GM12864 (cell line): Measurements from ENCODE around the gene CACNA1G.

Experiments
- DNase-seq: peaks from one replicate; pipeline ENCODE4 v3.0.0-alpha.2; 2011; ENCODE audit warnings: low read depth
- H3K4me3 ChIP-seq: 2 replicates; pipeline ENCODE4 v1.5.1; 2011; ENCODE audit warnings: mild to moderate bottlenecking, low read depth, low read length, control low read depth
- TF ChIP-seq, protein P1 (sequence below): IDR thresholded peaks from 2 replicates; pipeline ENCODE4 v1.5.1; 2011; ENCODE audit warnings: low read depth, mild to moderate bottlenecking, moderate library complexity, low read length, control low read depth, inconsistent platforms; ENCODE audit errors: missing control alignments

CACNA1G gene

GRCh38 chr17:50624321-50624934 is 63.9 kb downstream of the CACNA1G start:
- TF ChIP-seq, protein P1, sequence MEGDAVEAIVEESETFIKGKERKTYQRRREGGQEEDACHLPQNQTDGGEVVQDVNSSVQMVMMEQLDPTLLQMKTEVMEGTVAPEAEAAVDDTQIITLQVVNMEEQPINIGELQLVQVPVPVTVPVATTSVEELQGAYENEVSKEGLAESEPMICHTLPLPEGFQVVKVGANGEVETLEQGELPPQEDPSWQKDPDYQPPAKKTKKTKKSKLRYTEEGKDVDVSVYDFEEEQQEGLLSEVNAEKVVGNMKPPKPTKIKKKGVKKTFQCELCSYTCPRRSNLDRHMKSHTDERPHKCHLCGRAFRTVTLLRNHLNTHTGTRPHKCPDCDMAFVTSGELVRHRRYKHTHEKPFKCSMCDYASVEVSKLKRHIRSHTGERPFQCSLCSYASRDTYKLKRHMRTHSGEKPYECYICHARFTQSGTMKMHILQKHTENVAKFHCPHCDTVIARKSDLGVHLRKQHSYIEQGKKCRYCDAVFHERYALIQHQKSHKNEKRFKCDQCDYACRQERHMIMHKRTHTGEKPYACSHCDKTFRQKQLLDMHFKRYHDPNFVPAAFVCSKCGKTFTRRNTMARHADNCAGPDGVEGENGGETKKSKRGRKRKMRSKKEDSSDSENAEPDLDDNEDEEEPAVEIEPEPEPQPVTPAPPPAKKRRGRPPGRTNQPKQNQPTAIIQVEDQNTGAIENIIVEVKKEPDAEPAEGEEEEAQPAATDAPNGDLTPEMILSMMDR, result no peak
- H3K4me3 ChIP-seq, result no peak overlapping the region
- DNase-seq, result no peak

GRCh38 chr17:50625032-50625871 is 64.7 kb downstream of the CACNA1G start:
- TF ChIP-seq, protein P1, result no peak
- DNase-seq, result no peak
- no peak overlapping the region for H3K4me3 ChIP-seq

DNA sequence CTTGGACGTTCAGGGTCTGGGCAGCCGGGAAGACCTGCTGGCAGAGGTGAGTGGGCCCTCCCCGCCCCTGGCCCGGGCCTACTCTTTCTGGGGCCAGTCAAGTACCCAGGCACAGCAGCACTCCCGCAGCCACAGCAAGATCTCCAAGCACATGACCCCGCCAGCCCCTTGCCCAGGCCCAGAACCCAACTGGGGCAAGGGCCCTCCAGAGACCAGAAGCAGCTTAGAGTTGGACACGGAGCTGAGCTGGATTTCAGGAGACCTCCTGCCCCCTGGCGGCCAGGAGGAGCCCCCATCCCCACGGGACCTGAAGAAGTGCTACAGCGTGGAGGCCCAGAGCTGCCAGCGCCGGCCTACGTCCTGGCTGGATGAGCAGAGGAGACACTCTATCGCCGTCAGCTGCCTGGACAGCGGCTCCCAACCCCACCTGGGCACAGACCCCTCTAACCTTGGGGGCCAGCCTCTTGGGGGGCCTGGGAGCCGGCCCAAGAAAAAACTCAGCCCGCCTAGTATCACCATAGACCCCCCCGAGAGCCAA is 65.6 kb downstream of the CACNA1G start:
- DNase-seq, result no peak
- no peak overlapping the region for H3K4me3 ChIP-seq
- TF ChIP-seq, protein P1, result peak; percentile 73

- no peak for DNase-seq
- TF ChIP-seq, protein P1, result no peak
- no peak overlapping the region for H3K4me3 ChIP-seq
Measured at GRCh38 chr17:50627036-50627781, 66.7 kb downstream of the CACNA1G start.

- no peak for DNase-seq
- H3K4me3 ChIP-seq, result no peak overlapping the region
- TF ChIP-seq, protein P1, result no peak
Measured at GRCh38 chr17:50627782-50628601, 67.5 kb downstream of the CACNA1G start.

- no peak for DNase-seq
- H3K4me3 ChIP-seq, result no peak overlapping the region
- TF ChIP-seq, protein P1, result no peak
Measured at GRCh38 chr17:50629902-50630301, 69.4 kb downstream of the CACNA1G start.
